Measurements from ENCODE around the gene GRIA4.

The GRIA4 gene

DNA sequence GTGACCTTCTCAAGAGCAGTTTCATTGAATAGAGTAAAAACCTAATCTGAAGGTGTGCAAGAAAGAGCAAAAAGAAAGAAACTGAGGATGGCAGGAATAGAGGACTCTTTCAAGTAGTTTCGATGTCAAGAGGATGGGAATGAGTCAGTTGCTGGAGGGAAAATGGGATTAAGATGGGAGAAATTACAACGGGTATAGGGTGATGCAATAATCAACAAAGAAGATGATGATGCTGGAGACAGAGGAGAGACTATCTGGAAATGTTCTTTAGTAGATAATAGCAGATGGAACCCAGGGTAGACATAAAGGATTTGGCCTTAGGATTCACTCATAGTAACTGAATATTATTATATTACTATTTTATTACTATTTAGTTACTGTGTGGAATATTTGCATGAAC lies 189.4 kb downstream of the GRIA4 start:
- Histone ChIP-seq H3K36me3 (no peaks in the 10 kb centered on the region), H3K27ac (no peak overlapping the region), H3K4me3 (ENCODE audit: low read depth, low read length) (no peak overlapping the region), H3K27me3 (ENCODE audit: insufficient read depth, low read depth, severe bottlenecking) (no peaks in the 10 kb centered on the region), H3K9me3 (ENCODE audit: severe bottlenecking) (no peaks in the 10 kb centered on the region)
- no peak for DNase-seq
- no peak for TF ChIP-seq CTCF (IDR thresholded peaks at IDR 0.05; ENCODE audit: low read depth, low read length)

DNA sequence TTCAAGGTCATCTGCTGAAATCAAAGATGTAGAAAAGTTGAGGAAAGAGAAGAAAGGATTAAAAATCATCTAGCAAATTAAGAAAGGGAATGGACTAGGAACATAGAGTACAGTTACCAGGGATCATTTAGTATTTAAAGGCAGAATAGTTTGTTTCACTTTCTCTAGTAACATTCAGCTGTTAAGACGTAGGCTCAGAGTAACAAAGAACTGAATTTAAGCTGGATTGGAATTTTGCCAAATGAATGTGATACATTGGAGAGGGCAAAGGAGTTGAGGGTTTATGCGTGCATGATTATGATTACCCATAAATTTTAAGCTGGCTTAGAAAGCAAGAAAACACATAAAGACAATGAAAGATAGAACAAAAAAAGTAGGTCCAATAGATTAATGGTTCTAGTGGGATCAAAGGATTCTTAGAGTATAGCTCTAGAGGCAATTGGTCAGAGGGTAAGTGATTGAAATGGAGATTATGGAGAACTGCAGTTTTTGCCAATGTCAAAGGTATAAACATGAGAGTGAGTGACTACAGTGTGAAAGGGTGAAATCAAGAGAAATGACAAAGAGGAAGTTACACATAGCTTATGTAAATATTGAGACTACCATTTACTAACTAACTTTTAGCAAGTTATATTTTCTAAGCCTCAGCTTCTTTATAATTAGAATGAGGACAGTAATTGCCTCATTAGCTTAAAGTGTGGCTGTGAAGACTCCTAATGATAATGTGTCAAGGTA lies 190.0 kb downstream of the GRIA4 start:
- no peak for TF ChIP-seq CTCF (IDR thresholded peaks at IDR 0.05; ENCODE audit: low read depth, low read length)
- Histone ChIP-seq H3K4me3 (ENCODE audit: low read depth, low read length) (no peak overlapping the region), H3K36me3 (no peaks in the 10 kb centered on the region), H3K27me3 (ENCODE audit: insufficient read depth, low read depth, severe bottlenecking) (no peaks in the 10 kb centered on the region), H3K9me3 (ENCODE audit: severe bottlenecking) (no peaks in the 10 kb centered on the region), H3K27ac (no peak overlapping the region)
- DNase-seq: no peak

GRCh38 chr11:105802390-105802789 lies 192.5 kb downstream of the GRIA4 start:
- Histone ChIP-seq H3K27me3 (ENCODE audit: insufficient read depth, low read depth, severe bottlenecking) (no peaks in the 10 kb centered on the region), H3K4me3 (ENCODE audit: low read depth, low read length) (no peak overlapping the region), H3K36me3 (no peaks in the 10 kb centered on the region), H3K27ac (no peak overlapping the region), H3K9me3 (ENCODE audit: severe bottlenecking) (no peaks in the 10 kb centered on the region)
- TF ChIP-seq CTCF (IDR thresholded peaks at IDR 0.05; ENCODE audit: low read depth, low read length): no peak
- DNase-seq: no peak

- Histone ChIP-seq H3K27me3 (ENCODE audit: insufficient read depth, low read depth, severe bottlenecking) (no peaks in the 10 kb centered on the region), H3K4me3 (ENCODE audit: low read depth, low read length) (no peak overlapping the region), H3K27ac (no peak overlapping the region), H3K36me3 (no peaks in the 10 kb centered on the region), H3K9me3 (ENCODE audit: severe bottlenecking) (no peaks in the 10 kb centered on the region)
- no peak for DNase-seq
- TF ChIP-seq CTCF (IDR thresholded peaks at IDR 0.05; ENCODE audit: low read depth, low read length): no peak
Observed at GRCh38 chr11:105811242-105811641, 201.4 kb downstream of the GRIA4 start.

GRCh38 chr11:105821372-105821771 lies 211.5 kb downstream of the GRIA4 start:
- no peaks in the 10 kb centered on the region for H3K27me3 ChIP-seq (ENCODE audit: insufficient read depth, low read depth, severe bottlenecking)
- H3K27ac ChIP-seq: no peak overlapping the region
- no peak overlapping the region for H3K4me3 ChIP-seq (ENCODE audit: low read depth, low read length)
- no peak for TF ChIP-seq CTCF (IDR thresholded peaks at IDR 0.05; ENCODE audit: low read depth, low read length)
- H3K36me3 ChIP-seq: no peaks in the 10 kb centered on the region
- H3K9me3 ChIP-seq (ENCODE audit: severe bottlenecking): peaks cover 2% of the 10 kb centered on the region
- no peak for DNase-seq

DNA sequence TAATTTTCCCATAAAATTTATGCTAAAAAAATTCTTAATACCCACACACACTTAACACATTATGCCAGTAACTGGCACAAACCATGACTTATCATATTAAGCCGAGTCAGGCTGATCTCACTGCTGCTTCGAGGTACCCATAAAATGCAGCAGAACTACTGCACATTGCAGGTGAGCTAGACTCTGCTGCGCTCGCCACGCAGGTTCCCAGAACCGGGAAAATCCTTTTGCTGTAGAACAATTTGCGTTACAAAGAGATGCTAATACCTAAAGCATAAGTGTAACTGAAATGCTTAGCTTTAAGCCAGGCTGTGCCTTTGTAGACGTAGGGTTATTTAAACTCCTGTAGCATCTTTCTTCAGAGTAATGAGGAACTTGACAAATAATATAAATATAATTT lies 211.9 kb downstream of the GRIA4 start:
- H3K27me3 ChIP-seq (ENCODE audit: insufficient read depth, low read depth, severe bottlenecking): no peaks in the 10 kb centered on the region
- no peak for TF ChIP-seq CTCF (IDR thresholded peaks at IDR 0.05; ENCODE audit: low read depth, low read length)
- H3K27ac ChIP-seq: no peak overlapping the region
- no peak overlapping the region for H3K4me3 ChIP-seq (ENCODE audit: low read depth, low read length)
- H3K9me3 ChIP-seq (ENCODE audit: severe bottlenecking): no peaks in the 10 kb centered on the region
- no peaks in the 10 kb centered on the region for H3K36me3 ChIP-seq
- no peak for DNase-seq
